ENCODE measurements around the gene RPS6KA1.

The RPS6KA1 gene

DNA sequence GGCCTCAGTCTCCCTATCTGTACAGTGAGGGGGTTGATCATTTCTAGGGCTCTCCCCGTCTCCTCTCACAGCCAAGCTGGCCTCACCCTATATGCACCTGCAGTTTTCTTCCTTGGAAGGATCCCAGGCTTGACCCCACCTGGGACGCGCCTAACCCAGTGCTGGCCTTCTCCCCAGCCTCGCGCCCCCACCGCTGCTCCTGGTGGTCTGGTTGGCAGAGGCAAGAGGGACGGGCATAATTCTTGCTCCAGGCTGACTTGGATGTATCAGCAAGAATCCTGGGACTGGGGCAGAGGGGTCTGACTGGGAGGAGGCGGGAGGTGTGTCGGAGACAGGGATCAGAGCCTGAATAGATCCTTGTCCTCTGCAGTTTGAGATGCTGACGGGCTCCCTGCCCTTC is 25.2 kb downstream of the RPS6KA1 start:
- DNase-seq (ENCODE audit: extremely low spot score), result no peak
- POLR2A ChIA-PET, result no interaction called here
- CTCF ChIA-PET, result interaction anchor here (1.2 to 4.5 kb wide), 4 partner anchors 9 to 16 kb away, joined by 3 to 26 read pairs (median 8); no protein-coding TSS in a partner anchor
- TF ChIP-seq, protein P1, sequence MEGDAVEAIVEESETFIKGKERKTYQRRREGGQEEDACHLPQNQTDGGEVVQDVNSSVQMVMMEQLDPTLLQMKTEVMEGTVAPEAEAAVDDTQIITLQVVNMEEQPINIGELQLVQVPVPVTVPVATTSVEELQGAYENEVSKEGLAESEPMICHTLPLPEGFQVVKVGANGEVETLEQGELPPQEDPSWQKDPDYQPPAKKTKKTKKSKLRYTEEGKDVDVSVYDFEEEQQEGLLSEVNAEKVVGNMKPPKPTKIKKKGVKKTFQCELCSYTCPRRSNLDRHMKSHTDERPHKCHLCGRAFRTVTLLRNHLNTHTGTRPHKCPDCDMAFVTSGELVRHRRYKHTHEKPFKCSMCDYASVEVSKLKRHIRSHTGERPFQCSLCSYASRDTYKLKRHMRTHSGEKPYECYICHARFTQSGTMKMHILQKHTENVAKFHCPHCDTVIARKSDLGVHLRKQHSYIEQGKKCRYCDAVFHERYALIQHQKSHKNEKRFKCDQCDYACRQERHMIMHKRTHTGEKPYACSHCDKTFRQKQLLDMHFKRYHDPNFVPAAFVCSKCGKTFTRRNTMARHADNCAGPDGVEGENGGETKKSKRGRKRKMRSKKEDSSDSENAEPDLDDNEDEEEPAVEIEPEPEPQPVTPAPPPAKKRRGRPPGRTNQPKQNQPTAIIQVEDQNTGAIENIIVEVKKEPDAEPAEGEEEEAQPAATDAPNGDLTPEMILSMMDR (IDR thresholded peaks at IDR 0.05; ENCODE audit: control extremely low read depth, extremely low read depth, low read depth, missing control alignments), result no peak

DNA sequence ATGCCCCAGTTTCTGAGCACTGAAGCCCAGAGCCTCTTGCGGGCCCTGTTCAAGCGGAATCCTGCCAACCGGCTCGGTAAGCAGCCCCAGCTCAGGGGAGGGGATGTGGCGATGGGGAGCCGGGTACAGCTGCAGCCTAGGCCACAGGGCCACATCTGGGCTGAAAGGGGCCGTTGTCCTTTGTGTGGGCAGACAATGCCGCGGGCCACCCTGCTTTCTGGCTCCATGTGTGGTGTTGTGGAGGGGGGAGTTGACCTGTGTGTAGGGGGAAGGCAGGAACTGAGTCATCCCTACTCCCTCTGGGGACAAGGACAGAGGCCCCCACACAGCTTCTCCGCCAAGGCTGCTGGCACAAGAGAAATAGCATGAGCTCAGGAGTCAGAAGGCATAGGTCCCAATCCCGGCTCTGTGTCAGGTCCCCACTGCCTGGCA is 26.0 kb downstream of the RPS6KA1 start:
- POLR2A ChIA-PET, result no interaction called here
- TF ChIP-seq, protein P1 (IDR thresholded peaks at IDR 0.05; ENCODE audit: control extremely low read depth, extremely low read depth, low read depth, missing control alignments), result no peak
- CTCF ChIA-PET, result interaction anchor here (1.2 to 2.4 kb wide), 5 partner anchors 9 to 47 kb away, joined by 3 to 11 read pairs (median 6); no protein-coding TSS in a partner anchor
- DNase-seq (ENCODE audit: extremely low spot score), result no peak

DNA sequence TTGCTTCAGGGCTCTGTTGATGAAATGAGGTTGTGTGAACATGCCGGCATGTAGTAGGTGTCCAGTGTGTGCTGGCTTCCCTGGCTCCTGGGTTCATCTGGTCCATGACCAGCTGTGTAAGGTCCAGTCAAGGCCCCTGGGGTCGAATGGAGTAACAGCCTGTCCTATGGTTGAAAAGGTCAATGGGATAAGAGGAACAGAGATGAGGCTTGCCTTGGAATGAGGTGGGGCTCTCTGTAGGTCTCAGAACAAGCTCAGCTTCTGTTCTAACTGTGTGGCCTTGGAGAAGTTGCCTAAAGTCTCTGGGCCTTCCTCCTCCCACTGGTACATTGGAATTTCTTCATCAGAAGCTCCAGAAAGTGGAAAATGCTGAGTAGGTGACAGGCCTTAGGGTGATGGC is 26.6 kb downstream of the RPS6KA1 start:
- ChIA-PET CTCF (interaction anchor here (1.2 to 2.4 kb wide), 5 partner anchors 8 to 46 kb away, joined by 3 to 11 read pairs (median 6); no protein-coding TSS in a partner anchor), POLR2A (no interaction called here)
- TF ChIP-seq, protein P1 (IDR thresholded peaks at IDR 0.05; ENCODE audit: control extremely low read depth, extremely low read depth, low read depth, missing control alignments), result no peak
- no peak for DNase-seq (ENCODE audit: extremely low spot score)

DNA sequence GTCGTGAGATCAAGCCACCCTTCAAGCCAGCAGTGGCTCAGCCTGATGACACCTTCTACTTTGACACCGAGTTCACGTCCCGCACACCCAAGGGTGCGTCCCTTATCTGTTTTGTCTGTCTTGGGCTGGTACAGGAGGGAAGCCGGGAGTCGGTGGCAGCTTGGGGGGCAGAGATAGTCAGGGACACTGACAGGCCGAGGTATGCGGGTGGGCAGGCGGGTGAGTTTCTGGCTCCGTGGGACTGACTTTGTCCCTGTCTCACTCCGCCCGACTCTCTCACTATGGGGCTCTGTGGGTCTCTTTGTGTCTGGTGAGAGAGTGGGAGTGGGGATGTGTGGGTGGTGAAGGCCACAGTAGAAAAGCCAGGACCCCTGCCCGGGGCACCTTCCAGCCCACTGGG is 27.4 kb downstream of the RPS6KA1 start:
- no peak for DNase-seq (ENCODE audit: extremely low spot score)
- CTCF ChIA-PET, result interaction anchor here (2.4 to 2.8 kb wide), 2 partner anchors 46 to 57 kb away, joined by 7 to 8 read pairs; no protein-coding TSS in a partner anchor
- POLR2A ChIA-PET, result no interaction called here
- TF ChIP-seq, protein P1 (IDR thresholded peaks at IDR 0.05; ENCODE audit: control extremely low read depth, extremely low read depth, low read depth, missing control alignments), result no peak

DNA sequence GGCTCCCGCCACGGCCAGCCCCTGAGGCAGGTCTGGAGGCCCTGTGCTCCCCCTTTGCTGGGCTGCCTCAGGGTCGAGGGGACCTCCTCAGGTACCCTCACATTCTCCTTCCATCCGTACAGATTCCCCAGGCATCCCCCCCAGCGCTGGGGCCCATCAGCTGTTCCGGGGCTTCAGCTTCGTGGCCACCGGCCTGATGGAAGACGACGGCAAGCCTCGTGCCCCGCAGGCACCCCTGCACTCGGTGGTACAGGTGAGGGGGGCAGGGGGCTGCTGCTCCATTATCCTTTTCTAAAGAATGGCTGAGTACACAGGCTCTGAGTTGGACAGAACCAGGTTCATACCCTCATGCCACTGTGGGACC is 29.1 kb downstream of the RPS6KA1 start:
- TF ChIP-seq, protein P1 (IDR thresholded peaks at IDR 0.05; ENCODE audit: control extremely low read depth, extremely low read depth, low read depth, missing control alignments), result no peak
- ChIA-PET CTCF (interaction anchor here (0.9 to 2.8 kb wide), 3 partner anchors 9 to 237 kb away, joined by 3 to 7 read pairs (median 3); no protein-coding TSS in a partner anchor), POLR2A (interaction anchor here (1.0 kb wide), 1 partner anchor 16 kb away, joined by 4 read pairs; no protein-coding TSS in a partner anchor)
- no peak for DNase-seq (ENCODE audit: extremely low spot score)

DNA sequence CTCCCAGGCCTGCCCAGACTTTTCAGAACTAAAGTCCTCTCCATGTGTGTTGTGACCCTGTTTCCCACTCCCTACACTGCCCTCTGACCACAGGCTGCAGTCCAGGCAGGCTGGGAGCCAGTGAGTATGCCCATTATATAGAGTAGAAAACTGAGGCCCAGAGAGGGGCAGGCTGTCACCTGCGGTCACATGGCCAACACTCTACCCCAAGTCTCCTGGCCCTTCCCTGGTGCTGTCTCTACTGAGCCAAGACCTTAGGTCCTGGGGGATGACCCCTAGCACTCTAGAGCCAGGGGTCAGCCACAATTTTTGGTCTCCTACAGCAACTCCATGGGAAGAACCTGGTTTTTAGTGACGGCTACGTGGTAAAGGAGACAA is 30.8 kb downstream of the RPS6KA1 start:
- DNase-seq (ENCODE audit: extremely low spot score), result no peak
- TF ChIP-seq, protein P1 (IDR thresholded peaks at IDR 0.05; ENCODE audit: control extremely low read depth, extremely low read depth, low read depth, missing control alignments), result no peak
- ChIA-PET POLR2A (no interaction called here), CTCF (interaction anchor here (1.2 to 1.5 kb wide), 3 partner anchors 10 to 22 kb away, joined by 3 to 4 read pairs (median 4); no protein-coding TSS in a partner anchor)
